ENCODE results near the gene APAF1. TPM values are rescaled to one million over a fixed set of nuclear protein-coding genes. Genes with fewer than 3 reads are reported as not detected.
A peak's percentile ranks its signal among the peaks of the same experiment; 100 is the strongest.

Gene APAF1
- polyA plus RNA-seq, 3 donors = 29.5 to 36.7 (median 30.0) TPM

DNA sequence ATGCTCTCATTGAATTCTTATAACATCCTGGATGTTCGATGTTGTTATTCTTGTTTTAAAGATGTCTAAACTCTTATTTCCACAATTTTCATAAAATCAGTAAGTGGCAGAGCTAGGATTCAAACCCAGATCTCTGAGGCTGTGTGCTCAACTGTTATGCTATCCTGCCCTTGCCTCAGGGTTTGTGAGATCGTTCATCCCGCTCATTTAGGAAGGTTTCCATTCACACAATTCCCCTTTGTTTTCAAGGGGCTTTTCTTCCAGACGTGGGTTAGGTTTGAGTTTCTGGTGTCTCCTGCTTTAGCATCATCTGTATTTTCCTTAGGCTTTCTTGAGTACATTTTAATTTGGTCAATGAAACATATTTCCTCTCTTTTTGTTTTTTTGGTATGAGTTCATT lies 69.3 kb downstream of the APAF1 start:
- H4K20me1 ChIP-seq (ENCODE audit: insufficient read depth, low read length) = peaks cover 89% of the 10 kb centered on the region
- no CpG with 5 or more reads among the region's 4 CpGs for WGBS (ENCODE audit: insufficient coverage)
- Mint-ChIP-seq H3K4me3 (no peak overlapping the region), H3K4me1 (no peaks in the 10 kb centered on the region), H3K27me3 (ENCODE audit: low read depth in 3 of 3) (no peaks in the 10 kb centered on the region), H3K27ac (peak overlapping the region in 3 of 7 donors; percentile 13 to 67 (median 21)), H3K36me3 (peaks cover 75 to 100% of the 10 kb centered on the region in 2 donors), H3K9me3 (no peaks in the 10 kb centered on the region)
- H2AFZ ChIP-seq (ENCODE audit: insufficient read depth, low read depth, low read length, poor library complexity, severe bottlenecking) = no peak overlapping the region
- H3K27me3 ChIP-seq (ENCODE audit: control insufficient read depth in 2 of 2, insufficient read depth in 2 of 2, low read length in 2 of 2) = no peaks in the 10 kb centered on the region
- peaks cover 10% of the 10 kb centered on the region for H3K79me2 ChIP-seq (ENCODE audit: insufficient read depth, low read length)
- H3K36me3 ChIP-seq (replicated peaks in 1 of 2; ENCODE audit: control insufficient read depth in 1 of 2, insufficient read depth in 2 of 2, low read length in 2 of 2) = peaks cover 89 to 99% of the 10 kb centered on the region in 2 donors
- no peak overlapping the region for H3K4me3 ChIP-seq (replicated peaks in 1 of 3; ENCODE audit: low read depth in 2 of 3, low read length in 3 of 3)
- intact Hi-C loops (cut with micrococcal nuclease) = no loop called here
- TF ChIP-seq, protein P1, sequence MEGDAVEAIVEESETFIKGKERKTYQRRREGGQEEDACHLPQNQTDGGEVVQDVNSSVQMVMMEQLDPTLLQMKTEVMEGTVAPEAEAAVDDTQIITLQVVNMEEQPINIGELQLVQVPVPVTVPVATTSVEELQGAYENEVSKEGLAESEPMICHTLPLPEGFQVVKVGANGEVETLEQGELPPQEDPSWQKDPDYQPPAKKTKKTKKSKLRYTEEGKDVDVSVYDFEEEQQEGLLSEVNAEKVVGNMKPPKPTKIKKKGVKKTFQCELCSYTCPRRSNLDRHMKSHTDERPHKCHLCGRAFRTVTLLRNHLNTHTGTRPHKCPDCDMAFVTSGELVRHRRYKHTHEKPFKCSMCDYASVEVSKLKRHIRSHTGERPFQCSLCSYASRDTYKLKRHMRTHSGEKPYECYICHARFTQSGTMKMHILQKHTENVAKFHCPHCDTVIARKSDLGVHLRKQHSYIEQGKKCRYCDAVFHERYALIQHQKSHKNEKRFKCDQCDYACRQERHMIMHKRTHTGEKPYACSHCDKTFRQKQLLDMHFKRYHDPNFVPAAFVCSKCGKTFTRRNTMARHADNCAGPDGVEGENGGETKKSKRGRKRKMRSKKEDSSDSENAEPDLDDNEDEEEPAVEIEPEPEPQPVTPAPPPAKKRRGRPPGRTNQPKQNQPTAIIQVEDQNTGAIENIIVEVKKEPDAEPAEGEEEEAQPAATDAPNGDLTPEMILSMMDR (IDR thresholded peaks at IDR 0.05) = no peak
- H3K4me2 ChIP-seq (replicated peaks; ENCODE audit: extremely low read depth, low read length, poor library complexity, severe bottlenecking) = no peak overlapping the region
- no peak overlapping the region for H3K9ac ChIP-seq (ENCODE audit: insufficient read depth, low read length, poor library complexity, severe bottlenecking)
- H3K4me1 ChIP-seq (ENCODE audit: control insufficient read depth in 1 of 2, insufficient read depth in 2 of 2, low read length in 2 of 2) = no peaks in the 10 kb centered on the region
- no peak overlapping the region for H3K27ac ChIP-seq (ENCODE audit: low read depth in 1 of 2, low read length in 2 of 2)
- no peak for DNase-seq
- H3K9me3 ChIP-seq (replicated peaks in 1 of 2; ENCODE audit: control insufficient read depth in 1 of 2, insufficient read depth in 1 of 2, low read length in 2 of 2) = no peaks in the 10 kb centered on the region

DNA sequence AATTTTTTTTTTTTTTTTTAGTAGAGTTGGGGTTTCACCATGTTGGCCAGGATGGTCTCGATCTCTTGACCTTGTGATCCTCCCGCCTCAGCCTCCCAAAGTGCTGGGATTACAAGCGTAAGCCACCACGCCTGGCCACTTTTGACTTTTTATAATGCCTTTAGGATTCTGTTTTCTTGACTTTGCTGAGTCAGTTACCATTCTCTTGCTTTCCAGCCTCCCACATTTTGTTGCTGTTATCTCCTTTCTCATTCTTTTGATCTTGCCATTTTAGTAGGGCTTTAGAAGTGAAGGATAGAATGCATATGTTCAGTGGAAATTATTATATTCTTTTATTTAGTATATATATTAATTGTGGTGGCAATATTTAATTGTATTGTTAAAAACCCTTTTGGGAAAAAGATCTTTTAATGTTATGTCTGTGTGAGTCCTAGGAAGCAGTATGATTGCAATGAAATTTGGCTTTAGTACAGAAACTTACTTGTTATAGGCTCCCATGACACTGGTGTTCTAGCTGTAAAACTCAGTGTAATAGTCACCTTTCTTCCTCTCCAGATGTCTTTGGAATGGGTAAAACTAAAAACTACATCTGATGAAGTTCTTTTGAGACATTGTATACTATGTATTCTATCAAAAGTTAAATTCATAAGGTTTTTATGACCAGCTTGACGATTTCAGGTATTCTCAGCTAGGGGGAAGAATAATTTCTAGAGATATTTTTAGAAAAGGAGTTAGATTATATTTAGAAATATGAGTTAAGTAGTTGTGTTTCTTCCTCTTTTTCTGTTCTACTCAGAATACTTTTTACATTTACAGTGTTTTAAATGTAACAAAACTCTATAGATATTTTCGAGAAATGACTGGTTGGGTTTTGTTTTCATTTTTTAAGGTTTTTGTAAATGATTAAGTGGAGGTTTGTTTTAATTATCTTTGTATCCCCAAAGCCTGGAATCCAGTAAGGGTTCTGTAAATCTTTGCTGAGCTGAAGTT lies 74.7 kb downstream of the APAF1 start:
- Mint-ChIP-seq H3K27ac (peak overlapping the region in 3 of 7 donors; percentile 17 to 54 (median 30)), H3K27me3 (ENCODE audit: low read depth in 3 of 3) (no peaks in the 10 kb centered on the region), H3K9me3 (no peaks in the 10 kb centered on the region), H3K36me3 (peaks cover 71 to 96% of the 10 kb centered on the region in 2 donors), H3K4me1 (peaks cover 4% of the 10 kb centered on the region), H3K4me3 (no peak overlapping the region)
- TF ChIP-seq, protein P1 (IDR thresholded peaks at IDR 0.05) = no peak
- no peak for DNase-seq
- no peak overlapping the region for H3K4me3 ChIP-seq (replicated peaks in 1 of 3; ENCODE audit: low read depth in 2 of 3, low read length in 3 of 3)
- intact Hi-C loops (cut with micrococcal nuclease) = no loop called here
- no peaks in the 10 kb centered on the region for H3K79me2 ChIP-seq (ENCODE audit: insufficient read depth, low read length)
- H3K27me3 ChIP-seq (ENCODE audit: control insufficient read depth in 2 of 2, insufficient read depth in 2 of 2, low read length in 2 of 2) = no peaks in the 10 kb centered on the region
- WGBS (ENCODE audit: insufficient coverage) = 87% methylated on average over 4 of the region's 6 CpGs
- no peak overlapping the region for H2AFZ ChIP-seq (ENCODE audit: insufficient read depth, low read depth, low read length, poor library complexity, severe bottlenecking)
- H3K4me1 ChIP-seq (ENCODE audit: control insufficient read depth in 1 of 2, insufficient read depth in 2 of 2, low read length in 2 of 2) = no peaks in the 10 kb centered on the region
- H3K4me2 ChIP-seq (replicated peaks; ENCODE audit: extremely low read depth, low read length, poor library complexity, severe bottlenecking) = no peak overlapping the region
- H3K27ac ChIP-seq (ENCODE audit: low read depth in 1 of 2, low read length in 2 of 2) = peak overlapping the region in 1 of 2 donors; percentile 51
- peaks cover 88% of the 10 kb centered on the region for H4K20me1 ChIP-seq (ENCODE audit: insufficient read depth, low read length)
- H3K36me3 ChIP-seq (replicated peaks in 1 of 2; ENCODE audit: control insufficient read depth in 1 of 2, insufficient read depth in 2 of 2, low read length in 2 of 2) = peaks cover 86 to 99% of the 10 kb centered on the region in 2 donors
- no peak overlapping the region for H3K9ac ChIP-seq (ENCODE audit: insufficient read depth, low read length, poor library complexity, severe bottlenecking)
- H3K9me3 ChIP-seq (replicated peaks in 1 of 2; ENCODE audit: control insufficient read depth in 1 of 2, insufficient read depth in 1 of 2, low read length in 2 of 2) = no peaks in the 10 kb centered on the region
